Inferior parietal cortex (tissue), 1 donor: ENCODE measurements around the gene TOMM20L.
"Not testable (repeated sequence)": the region's sequence is repeated elsewhere in the genome, so short reads cannot be mapped to it uniquely, and the experiment has no call there.

Experiments
- DNase-seq: peaks from one replicate; pipeline ENCODE4 v3.0.0-alpha.2; 2016; ENCODE audit errors: extremely low spot score

Gene TOMM20L

GRCh38 chr14:58395812-58396788 lies at the start of gene TOMM20L:
TSS of gene TOMM20L (plus strand) at chr14:58395930. CDS start at chr14:58395958, 28 bp downstream.
- peak; percentile 34 for DNase-seq

- DNase-seq = no peak
Measured at GRCh38 chr14:58353516-58354299, 42.0 kb upstream of the TOMM20L start.

- DNase-seq = no peak
Measured at GRCh38 chr14:58354808-58355207, 40.9 kb upstream of the TOMM20L start.

GRCh38 chr14:58356268-58356667 lies 39.5 kb upstream of the TOMM20L start:
- no peak for DNase-seq

GRCh38 chr14:58362272-58362671 lies 33.5 kb upstream of the TOMM20L start:
- not testable (repeated sequence) for DNase-seq

- DNase-seq = peak; percentile 34
Measured at GRCh38 chr14:58362798-58363412, 32.8 kb upstream of the TOMM20L start.

- no peak for DNase-seq
Measured at GRCh38 chr14:58364316-58364715, 31.4 kb upstream of the TOMM20L start.

GRCh38 chr14:58367296-58367695 lies 28.4 kb upstream of the TOMM20L start:
- no peak for DNase-seq

- no peak for DNase-seq
Measured at GRCh38 chr14:58368956-58369355, 26.8 kb upstream of the TOMM20L start.

- DNase-seq = no peak
Measured at GRCh38 chr14:58376791-58377190, 18.9 kb upstream of the TOMM20L start.

GRCh38 chr14:58390830-58391229 lies 4.9 kb upstream of the TOMM20L start:
- DNase-seq = no peak

- DNase-seq = no peak
Measured at GRCh38 chr14:58395562-58395811, 243 bp upstream of the TOMM20L start.

- DNase-seq = no peak
Measured at GRCh38 chr14:58397156-58397555, 1.4 kb downstream of the TOMM20L start.

GRCh38 chr14:58398495-58398894 lies 2.8 kb downstream of the TOMM20L start:
- no peak for DNase-seq

- DNase-seq = no peak
Measured at GRCh38 chr14:58398895-58399294, 3.2 kb downstream of the TOMM20L start.

GRCh38 chr14:58401587-58401986 lies 5.9 kb downstream of the TOMM20L start:
- DNase-seq = no peak

GRCh38 chr14:58408681-58409215 lies 13.0 kb downstream of the TOMM20L start:
- peak; percentile 62 for DNase-seq

- DNase-seq = no peak
Measured at GRCh38 chr14:58414845-58415244, 19.1 kb downstream of the TOMM20L start.

- no peak for DNase-seq
Measured at GRCh38 chr14:58415636-58416547, 20.2 kb downstream of the TOMM20L start.

- DNase-seq = not testable (repeated sequence)
Measured at GRCh38 chr14:58416934-58417333, 21.2 kb downstream of the TOMM20L start.

- DNase-seq = peak; percentile 31
Measured at GRCh38 chr14:58426670-58427280, 31.0 kb downstream of the TOMM20L start.
